ENCODE results near the gene TMEM272.

- no peak for TF ChIP-seq CTCF (IDR thresholded peaks at IDR 0.05)
- TF ChIP-seq, protein P1, sequence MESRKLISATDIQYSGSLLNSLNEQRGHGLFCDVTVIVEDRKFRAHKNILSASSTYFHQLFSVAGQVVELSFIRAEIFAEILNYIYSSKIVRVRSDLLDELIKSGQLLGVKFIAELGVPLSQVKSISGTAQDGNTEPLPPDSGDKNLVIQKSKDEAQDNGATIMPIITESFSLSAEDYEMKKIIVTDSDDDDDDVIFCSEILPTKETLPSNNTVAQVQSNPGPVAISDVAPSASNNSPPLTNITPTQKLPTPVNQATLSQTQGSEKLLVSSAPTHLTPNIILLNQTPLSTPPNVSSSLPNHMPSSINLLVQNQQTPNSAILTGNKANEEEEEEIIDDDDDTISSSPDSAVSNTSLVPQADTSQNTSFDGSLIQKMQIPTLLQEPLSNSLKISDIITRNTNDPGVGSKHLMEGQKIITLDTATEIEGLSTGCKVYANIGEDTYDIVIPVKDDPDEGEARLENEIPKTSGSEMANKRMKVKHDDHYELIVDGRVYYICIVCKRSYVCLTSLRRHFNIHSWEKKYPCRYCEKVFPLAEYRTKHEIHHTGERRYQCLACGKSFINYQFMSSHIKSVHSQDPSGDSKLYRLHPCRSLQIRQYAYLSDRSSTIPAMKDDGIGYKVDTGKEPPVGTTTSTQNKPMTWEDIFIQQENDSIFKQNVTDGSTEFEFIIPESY (IDR thresholded peaks at IDR 0.05; ENCODE audit: borderline replicate concordance, low read depth) = no peak
- no peak for TF ChIP-seq JUND (IDR thresholded peaks at IDR 0.05)
- TF ChIP-seq POLR2AphosphoS5 (IDR thresholded peaks at IDR 0.05; ENCODE audit: low read depth, low read length) = no peak
- no peak for TF ChIP-seq MAX (IDR thresholded peaks at IDR 0.05; ENCODE audit: low read depth)
- TF ChIP-seq NFIC (IDR thresholded peaks at IDR 0.05; ENCODE audit: borderline replicate concordance) = no peak
- no peak for TF ChIP-seq REST (IDR thresholded peaks at IDR 0.05; ENCODE audit: low read depth, low read length)
- no peak for TF ChIP-seq CHD2 (IDR thresholded peaks at IDR 0.05; ENCODE audit: low read length, partially characterized antibody)
- no peak for TF ChIP-seq EZH2phosphoT487 (IDR thresholded peaks at IDR 0.05; ENCODE audit: borderline replicate concordance, low read depth)
- no peak for TF ChIP-seq SIN3A (IDR thresholded peaks at IDR 0.05; ENCODE audit: borderline replicate concordance, low read depth, low read length)
- TF ChIP-seq, protein P2, sequence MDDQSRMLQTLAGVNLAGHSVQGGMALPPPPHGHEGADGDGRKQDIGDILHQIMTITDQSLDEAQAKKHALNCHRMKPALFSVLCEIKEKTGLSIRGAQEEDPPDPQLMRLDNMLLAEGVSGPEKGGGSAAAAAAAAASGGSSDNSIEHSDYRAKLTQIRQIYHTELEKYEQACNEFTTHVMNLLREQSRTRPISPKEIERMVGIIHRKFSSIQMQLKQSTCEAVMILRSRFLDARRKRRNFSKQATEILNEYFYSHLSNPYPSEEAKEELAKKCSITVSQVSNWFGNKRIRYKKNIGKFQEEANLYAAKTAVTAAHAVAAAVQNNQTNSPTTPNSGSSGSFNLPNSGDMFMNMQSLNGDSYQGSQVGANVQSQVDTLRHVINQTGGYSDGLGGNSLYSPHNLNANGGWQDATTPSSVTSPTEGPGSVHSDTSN (IDR thresholded peaks at IDR 0.05) = no peak
- no peak for TF ChIP-seq TAF1 (IDR thresholded peaks at IDR 0.05; ENCODE audit: borderline replicate concordance, low read depth, low read length)
Observed at GRCh38 chr13:51869916-51870315, 24.9 kb upstream of the TMEM272 start.

Data from SK-N-SH (cell line).